ENCODE results near the gene EVI5. TPM values are rescaled to one million over a fixed set of nuclear protein-coding genes. Genes with fewer than 3 reads are reported as not detected.

EVI5 gene
- total RNA-seq, 1 experiment from 2014 or later, result 31.2 TPM

- no TSS peak for BruUV-seq (replicated peaks)
- no peaks in the 10 kb centered on the region for H3K9me3 ChIP-seq
- DNase-seq, result no peak
- no peak for TF ChIP-seq CTCF (IDR thresholded peaks at IDR 0.05; ENCODE audit: insufficient read depth in 1 of 2, low read depth in 1 of 2, low read length in 1 of 2, severe bottlenecking in 1 of 2, unreplicated experiment in 1 of 2)
- ChIA-PET CTCF (no interaction called here), POLR2A (no interaction called here)
- intact Hi-C loops (cut with micrococcal nuclease; ENCODE audit: unreplicated experiment), result no loop called here
- Mint-ChIP-seq H3K27ac (ENCODE audit: unreplicated experiment) (no peak overlapping the region), H3K4me1 (ENCODE audit: low read depth, unreplicated experiment) (no peaks in the 10 kb centered on the region), H3K27me3 (ENCODE audit: insufficient read depth, unreplicated experiment) (no peaks in the 10 kb centered on the region), H3K4me3 (ENCODE audit: unreplicated experiment) (no peak overlapping the region), H3K9me3 (ENCODE audit: unreplicated experiment) (no peaks in the 10 kb centered on the region), H3K36me3 (ENCODE audit: insufficient read depth, unreplicated experiment) (no peaks in the 10 kb centered on the region)
- no peak overlapping the region for H3K4me3 ChIP-seq (ENCODE audit: low read depth, low read length)
- H3K36me3 ChIP-seq (ENCODE audit: control insufficient read depth, insufficient read depth, low read length), result no peaks in the 10 kb centered on the region
- H3K4me1 ChIP-seq, result no peaks in the 10 kb centered on the region
- no peaks in the 10 kb centered on the region for H3K27me3 ChIP-seq (replicated peaks; ENCODE audit: control insufficient read depth, insufficient read depth, low read length)
Measured at GRCh38 chr1:92464588-92465255, 320.2 kb downstream of the EVI5 start.

GRCh38 chr1:92461364-92462097, 323.4 kb downstream of the EVI5 start:
- no peaks in the 10 kb centered on the region for H3K4me1 Mint-ChIP-seq (ENCODE audit: low read depth, unreplicated experiment)
- no peaks in the 10 kb centered on the region for H3K27me3 Mint-ChIP-seq (ENCODE audit: insufficient read depth, unreplicated experiment)
- no peak for DNase-seq
- H3K9me3 Mint-ChIP-seq (ENCODE audit: unreplicated experiment), result no peaks in the 10 kb centered on the region
- ChIA-PET CTCF (no interaction called here), POLR2A (no interaction called here)
- Histone ChIP-seq H3K4me1 (no peaks in the 10 kb centered on the region; the same call in 1 of the 2 replicates), H3K27me3 (replicated peaks; ENCODE audit: control insufficient read depth, insufficient read depth, low read length) (no peaks in the 10 kb centered on the region), H3K4me3 (ENCODE audit: low read depth, low read length) (no peak overlapping the region), H3K36me3 (ENCODE audit: control insufficient read depth, insufficient read depth, low read length) (no peaks in the 10 kb centered on the region), H3K9me3 (no peaks in the 10 kb centered on the region)
- no peak overlapping the region for H3K4me3 Mint-ChIP-seq (ENCODE audit: unreplicated experiment)
- no peak overlapping the region for H3K27ac Mint-ChIP-seq (ENCODE audit: unreplicated experiment)
- no peak for TF ChIP-seq CTCF (IDR thresholded peaks at IDR 0.05; ENCODE audit: insufficient read depth in 1 of 2, low read depth in 1 of 2, low read length in 1 of 2, severe bottlenecking in 1 of 2, unreplicated experiment in 1 of 2)
- no peaks in the 10 kb centered on the region for H3K36me3 Mint-ChIP-seq (ENCODE audit: insufficient read depth, unreplicated experiment)
- intact Hi-C loops (cut with micrococcal nuclease; ENCODE audit: unreplicated experiment), result no loop called here
- no TSS peak for BruUV-seq (replicated peaks)

GRCh38 chr1:92459871-92460320, 325.0 kb downstream of the EVI5 start:
- H3K9me3 ChIP-seq, result no peaks in the 10 kb centered on the region
- TF ChIP-seq CTCF (IDR thresholded peaks at IDR 0.05; ENCODE audit: insufficient read depth in 1 of 2, low read depth in 1 of 2, low read length in 1 of 2, severe bottlenecking in 1 of 2, unreplicated experiment in 1 of 2), result no peak
- Mint-ChIP-seq H3K4me3 (ENCODE audit: unreplicated experiment) (no peak overlapping the region), H3K9me3 (ENCODE audit: unreplicated experiment) (no peaks in the 10 kb centered on the region), H3K36me3 (ENCODE audit: insufficient read depth, unreplicated experiment) (no peaks in the 10 kb centered on the region), H3K4me1 (ENCODE audit: low read depth, unreplicated experiment) (no peaks in the 10 kb centered on the region), H3K27me3 (ENCODE audit: insufficient read depth, unreplicated experiment) (no peaks in the 10 kb centered on the region), H3K27ac (ENCODE audit: unreplicated experiment) (no peak overlapping the region)
- H3K4me1 ChIP-seq, result peaks cover 4% of the 10 kb centered on the region
- DNase-seq, result no peak
- no peak overlapping the region for H3K4me3 ChIP-seq (ENCODE audit: low read depth, low read length)
- ChIA-PET CTCF (no interaction called here), POLR2A (no interaction called here)
- intact Hi-C loops (cut with micrococcal nuclease; ENCODE audit: unreplicated experiment), result no loop called here
- BruUV-seq (replicated peaks), result no TSS peak
- no peaks in the 10 kb centered on the region for H3K36me3 ChIP-seq (ENCODE audit: control insufficient read depth, insufficient read depth, low read length)
- no peaks in the 10 kb centered on the region for H3K27me3 ChIP-seq (replicated peaks; ENCODE audit: control insufficient read depth, insufficient read depth, low read length)

Other genes starting within 250 kb of the EVI5 start
- 1,118 and 1,177 TPM in 2 replicates for gene RPL5, start 46.9 kb upstream of the EVI5 start, total RNA-seq (2022)
- 2.3 and 3.0 TPM in 2 replicates for gene DIPK1A, start 176.4 kb upstream of the EVI5 start, total RNA-seq (2022)

All from Caco-2 (cell line).